Adipocyte (in vitro differentiated cells): ENCODE data around the gene TXLNB.
A peak's percentile ranks its signal among the peaks of the same experiment; 100 is the strongest.
"Not testable (repeated sequence)": the region's sequence is repeated elsewhere in the genome, so short reads cannot be mapped to it uniquely, and the experiment has no call there.

Experiments used
- DNase-seq: peaks from one replicate; pipeline ENCODE4 v3.0.0-alpha.2; 2015; ENCODE audit warnings: low read depth
- H3K27me3 ChIP-seq: replicated peaks from 2 replicates; pipeline ENCODE4 v1.7.0; 2013; ENCODE audit warnings: mild to moderate bottlenecking, low read length, moderate library complexity; ENCODE audit not compliant: control insufficient read depth, insufficient read depth
- H3K36me3 ChIP-seq: 2 replicates; pipeline ENCODE4 v1.7.0; 2013; ENCODE audit warnings: low read length, mild to moderate bottlenecking, moderate library complexity; ENCODE audit not compliant: control insufficient read depth, insufficient read depth, severe bottlenecking
- H3K4me1 ChIP-seq: 2 replicates; pipeline ENCODE4 v1.7.0; 2013; ENCODE audit warnings: mild to moderate bottlenecking, low read length, moderate library complexity; ENCODE audit not compliant: control insufficient read depth, insufficient read depth
- H3K4me3 ChIP-seq: 2 replicates; pipeline ENCODE4 v1.7.0; 2013; ENCODE audit warnings: mild to moderate bottlenecking, low read length, moderate library complexity
- H3K9ac ChIP-seq: 2 replicates; pipeline ENCODE4 v1.7.0; 2013; ENCODE audit warnings: mild to moderate bottlenecking, low read length, moderate library complexity
- H3K9me3 ChIP-seq: 2 replicates; pipeline ENCODE4 v1.7.0; 2013; ENCODE audit warnings: mild to moderate bottlenecking, low read length, moderate library complexity; ENCODE audit not compliant: control insufficient read depth

Gene TXLNB

DNA sequence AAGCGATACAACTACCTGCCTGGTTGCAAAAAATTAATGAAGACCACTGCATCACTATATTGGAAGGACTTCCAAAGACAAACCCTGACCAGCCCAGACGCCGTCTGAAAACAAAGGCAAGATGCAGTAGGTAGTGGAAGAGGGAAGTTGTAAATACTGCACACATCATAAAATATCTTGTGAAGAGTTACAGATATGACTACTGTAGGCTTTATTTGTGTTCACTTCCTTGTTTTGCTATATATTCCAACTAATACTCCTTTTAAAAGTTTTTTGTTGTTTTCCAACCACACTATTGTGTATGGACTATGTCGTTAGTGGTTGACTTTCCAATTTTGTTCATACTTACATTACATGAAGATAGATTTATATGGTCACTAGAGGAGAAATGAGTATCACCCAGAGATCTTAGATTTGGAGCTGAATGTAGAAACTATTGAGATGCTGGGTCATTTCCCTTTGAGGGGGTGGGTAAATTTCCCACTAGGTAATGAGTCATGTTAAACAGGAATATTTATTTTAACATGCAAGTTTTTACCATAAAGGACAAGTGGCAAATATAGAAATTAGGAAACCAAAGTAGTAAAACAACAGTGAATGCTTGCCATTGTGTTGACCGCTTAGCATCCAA is 16.6 kb upstream of the TXLNB start:
- Histone ChIP-seq H3K9ac (no peak overlapping the region), H3K36me3 (no peaks in the 10 kb centered on the region), H3K9me3 (no peaks in the 10 kb centered on the region), H3K4me1 (peaks cover 11% of the 10 kb centered on the region), H3K27me3 (no peaks in the 10 kb centered on the region), H3K4me3 (no peak overlapping the region)
- DNase-seq: no peak

GRCh38 chr6:139306291-139306981 is 14.6 kb upstream of the TXLNB start:
- H3K27me3 ChIP-seq: no peaks in the 10 kb centered on the region
- H3K9ac ChIP-seq: no peak overlapping the region
- peaks cover 11% of the 10 kb centered on the region for H3K4me1 ChIP-seq
- DNase-seq: no peak
- no peaks in the 10 kb centered on the region for H3K9me3 ChIP-seq
- no peak overlapping the region for H3K4me3 ChIP-seq
- no peaks in the 10 kb centered on the region for H3K36me3 ChIP-seq

DNA sequence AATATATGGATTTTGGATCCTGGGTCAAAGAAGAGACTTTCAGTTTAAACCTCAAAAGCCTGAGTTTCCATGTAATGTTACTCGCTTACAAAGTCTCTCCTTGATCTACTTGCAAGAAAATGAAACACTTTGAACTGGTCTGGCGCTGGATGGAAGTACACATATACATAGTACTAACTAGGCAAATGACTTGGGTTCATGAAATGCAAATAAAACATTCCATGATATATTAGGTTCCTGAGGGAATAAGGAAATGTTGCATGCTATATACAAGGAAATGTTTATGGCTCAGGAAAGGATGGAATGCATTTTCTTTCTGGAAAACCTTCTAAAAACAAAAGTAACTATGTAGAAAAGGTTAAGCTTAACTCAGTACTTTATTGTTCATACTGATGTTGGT is 11.4 kb upstream of the TXLNB start:
- no peaks in the 10 kb centered on the region for H3K27me3 ChIP-seq
- no peaks in the 10 kb centered on the region for H3K4me1 ChIP-seq
- H3K9ac ChIP-seq: no peak overlapping the region
- DNase-seq: no peak
- H3K9me3 ChIP-seq: no peaks in the 10 kb centered on the region
- no peaks in the 10 kb centered on the region for H3K36me3 ChIP-seq
- H3K4me3 ChIP-seq: no peak overlapping the region

- Histone ChIP-seq H3K27me3 (no peaks in the 10 kb centered on the region), H3K4me1 (no peaks in the 10 kb centered on the region), H3K4me3 (no peak overlapping the region), H3K36me3 (no peaks in the 10 kb centered on the region), H3K9ac (no peak overlapping the region), H3K9me3 (no peaks in the 10 kb centered on the region)
- no peak for DNase-seq
Observed at GRCh38 chr6:139297921-139298320, 6.1 kb upstream of the TXLNB start.

- Histone ChIP-seq H3K4me1 (no peaks in the 10 kb centered on the region), H3K36me3 (no peaks in the 10 kb centered on the region), H3K9me3 (no peaks in the 10 kb centered on the region), H3K4me3 (no peak overlapping the region), H3K27me3 (no peaks in the 10 kb centered on the region), H3K9ac (no peak overlapping the region)
- DNase-seq: no peak
Observed at GRCh38 chr6:139296927-139297326, 5.1 kb upstream of the TXLNB start.

GRCh38 chr6:139295901-139296300 is 4.1 kb upstream of the TXLNB start:
- no peak overlapping the region for H3K4me3 ChIP-seq
- no peaks in the 10 kb centered on the region for H3K27me3 ChIP-seq
- H3K36me3 ChIP-seq: no peaks in the 10 kb centered on the region
- H3K9ac ChIP-seq: no peak overlapping the region
- no peaks in the 10 kb centered on the region for H3K9me3 ChIP-seq
- H3K4me1 ChIP-seq: peaks cover 5% of the 10 kb centered on the region
- no peak for DNase-seq

DNA sequence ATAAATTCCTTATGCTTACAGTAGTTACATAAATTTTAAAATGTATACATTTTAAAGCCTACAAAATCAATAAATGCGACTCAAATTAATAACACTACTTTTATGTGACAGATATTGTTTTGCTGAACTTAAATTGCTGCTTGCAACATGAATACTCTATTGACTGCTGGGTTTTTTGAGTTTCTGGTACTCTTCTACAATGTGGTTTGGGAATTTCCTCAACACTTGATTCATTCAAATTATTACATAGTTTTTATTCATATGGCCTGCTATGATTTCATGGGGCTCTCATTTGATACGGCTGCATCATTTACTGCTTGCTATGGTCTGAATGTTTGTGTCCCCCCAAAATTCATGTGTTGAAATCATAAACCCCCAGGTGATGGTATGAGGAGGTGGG is 2.3 kb upstream of the TXLNB start:
- no peaks in the 10 kb centered on the region for H3K9me3 ChIP-seq
- DNase-seq: no peak
- no peaks in the 10 kb centered on the region for H3K36me3 ChIP-seq
- no peak overlapping the region for H3K9ac ChIP-seq
- H3K27me3 ChIP-seq: no peaks in the 10 kb centered on the region
- no peak overlapping the region for H3K4me3 ChIP-seq
- peaks cover 10% of the 10 kb centered on the region for H3K4me1 ChIP-seq

GRCh38 chr6:139293230-139293629 is 1.4 kb upstream of the TXLNB start:
- H3K27me3 ChIP-seq, H3K9me3 ChIP-seq, H3K4me3 ChIP-seq, H3K36me3 ChIP-seq, DNase-seq, H3K4me1 ChIP-seq, H3K9ac ChIP-seq: not testable (repeated sequence)

GRCh38 chr6:139290787-139291311 is 949 bp downstream of the TXLNB start:
- Histone ChIP-seq H3K9ac (no peak overlapping the region), H3K9me3 (no peaks in the 10 kb centered on the region), H3K4me3 (no peak overlapping the region), H3K27me3 (no peaks in the 10 kb centered on the region), H3K4me1 (peaks cover 10% of the 10 kb centered on the region), H3K36me3 (no peaks in the 10 kb centered on the region)
- DNase-seq: peak; percentile 41

DNA sequence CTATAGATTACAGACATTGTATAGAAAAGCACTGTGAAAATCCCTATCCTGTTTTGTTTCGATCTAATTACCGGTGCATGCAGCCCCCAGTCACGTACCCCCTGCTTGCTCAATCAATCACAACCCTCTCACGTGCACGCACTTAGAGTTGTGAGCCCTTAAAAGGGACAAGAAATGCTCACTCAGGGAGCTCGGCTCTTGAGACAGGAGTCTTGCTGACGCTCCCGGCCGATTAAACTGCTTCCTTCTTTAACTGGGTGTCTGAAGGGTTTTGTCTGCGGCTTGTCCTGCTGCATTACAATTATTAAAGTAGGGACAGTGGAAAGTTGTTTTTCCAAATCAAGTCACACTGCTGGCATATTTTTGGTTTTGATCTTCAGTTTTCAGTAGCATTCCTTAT is 2.6 kb downstream of the TXLNB start:
- no peak for DNase-seq
- H3K9me3 ChIP-seq: no peaks in the 10 kb centered on the region
- H3K9ac ChIP-seq: no peak overlapping the region
- no peaks in the 10 kb centered on the region for H3K27me3 ChIP-seq
- no peaks in the 10 kb centered on the region for H3K36me3 ChIP-seq
- no peak overlapping the region for H3K4me3 ChIP-seq
- H3K4me1 ChIP-seq: peaks cover 10% of the 10 kb centered on the region

DNA sequence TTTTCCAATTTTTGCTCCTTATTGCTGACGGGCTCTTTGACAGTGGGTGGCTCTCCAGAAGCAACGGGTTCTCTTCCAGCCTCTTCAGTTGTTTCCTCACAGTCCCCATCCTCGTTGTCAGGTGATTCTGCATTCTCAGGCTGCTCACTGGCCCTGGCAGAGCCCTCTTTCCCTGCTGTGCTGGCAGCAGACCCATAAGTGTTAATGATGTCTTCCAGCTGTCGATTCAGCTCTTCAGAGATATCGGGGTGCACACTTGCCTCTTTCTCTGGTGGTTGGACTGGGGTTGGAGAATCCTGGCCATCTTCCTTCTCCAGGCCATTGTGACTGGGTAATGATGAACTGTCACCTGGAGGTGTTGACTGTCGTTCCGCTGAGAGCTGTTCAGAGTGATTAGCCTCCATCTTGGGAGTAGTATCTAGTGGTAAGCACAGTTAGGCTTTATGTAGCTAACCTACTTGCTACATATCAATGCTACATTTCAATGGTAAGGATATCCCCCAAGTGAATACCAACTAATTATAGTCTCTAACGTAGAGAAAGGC is 3.2 kb downstream of the TXLNB start:
- no peak for DNase-seq
- H3K9me3 ChIP-seq: no peaks in the 10 kb centered on the region
- H3K9ac ChIP-seq: no peak overlapping the region
- no peaks in the 10 kb centered on the region for H3K27me3 ChIP-seq
- H3K36me3 ChIP-seq: no peaks in the 10 kb centered on the region
- no peak overlapping the region for H3K4me3 ChIP-seq
- peaks cover 10% of the 10 kb centered on the region for H3K4me1 ChIP-seq
